Measurements from ENCODE around the gene TUBB2A.

Gene TUBB2A

GRCh38 chr6:3119040-3119723 is 38.2 kb downstream of the TUBB2A start:
- DNase-seq (ENCODE audit: low spot score): peak; percentile 23

DNA sequence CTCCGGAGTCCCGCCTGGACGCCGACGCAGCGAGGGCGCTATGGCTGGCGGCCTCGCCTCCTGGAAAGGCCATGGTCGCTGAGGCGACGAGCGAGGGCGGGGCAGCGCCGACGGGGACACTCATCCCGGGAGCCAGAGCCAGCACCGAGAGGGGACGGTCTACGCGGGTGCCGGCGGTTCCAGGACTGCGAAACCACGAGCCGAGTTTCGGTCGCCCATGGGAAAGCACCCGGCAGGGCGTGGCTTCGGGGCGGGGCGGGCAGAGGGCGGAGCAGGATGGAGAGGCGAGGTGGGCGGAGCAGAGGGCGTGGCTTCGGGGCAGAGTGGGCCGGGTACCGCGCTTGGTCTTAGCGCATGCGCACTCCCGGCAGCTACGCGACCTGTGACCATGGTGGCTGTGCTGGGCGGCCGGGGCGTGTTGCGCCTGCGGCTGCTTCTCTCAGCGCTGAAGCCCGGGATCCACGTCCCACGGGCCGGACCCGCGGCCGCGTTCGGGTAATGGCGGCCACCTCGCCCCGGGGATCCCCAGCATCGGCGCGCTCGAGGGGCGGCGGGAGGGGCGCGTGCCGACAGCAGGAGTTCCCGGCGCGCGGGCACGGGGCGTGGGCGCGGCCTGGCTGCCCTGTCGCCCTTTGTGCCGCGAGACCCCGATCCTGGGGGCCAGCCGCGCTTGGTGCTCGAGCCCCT is 38.8 kb downstream of the TUBB2A start, which contains the start of gene BPHL:
Gene BPHL (plus strand): TSS at position 359 of the 687 bp plus-strand sequence. CDS start 30 bp downstream, at position 389.
- peak; percentile 98 for DNase-seq (ENCODE audit: low spot score)

DNA sequence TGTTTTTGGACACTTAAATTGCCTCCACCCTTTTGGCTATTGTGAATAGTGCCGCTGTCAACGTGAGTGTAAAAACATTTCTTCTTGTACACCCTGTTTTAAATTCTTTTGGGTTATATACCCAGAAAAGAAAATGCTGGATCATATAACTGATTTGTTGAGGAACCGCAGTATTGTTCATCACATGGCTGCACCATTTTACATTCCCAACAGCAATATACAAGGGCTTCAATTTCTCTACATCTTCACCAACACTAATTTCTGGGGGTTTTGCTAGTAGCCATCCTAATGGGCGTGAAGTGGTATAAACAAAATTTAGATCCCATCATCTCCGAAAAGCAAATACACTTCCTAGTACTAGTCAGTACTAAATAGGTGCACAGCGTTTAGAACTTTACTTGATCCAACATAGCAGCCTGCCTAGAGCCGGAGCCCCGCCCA is 39.4 kb downstream of the TUBB2A start:
- DNase-seq (ENCODE audit: low spot score): no peak

DNA sequence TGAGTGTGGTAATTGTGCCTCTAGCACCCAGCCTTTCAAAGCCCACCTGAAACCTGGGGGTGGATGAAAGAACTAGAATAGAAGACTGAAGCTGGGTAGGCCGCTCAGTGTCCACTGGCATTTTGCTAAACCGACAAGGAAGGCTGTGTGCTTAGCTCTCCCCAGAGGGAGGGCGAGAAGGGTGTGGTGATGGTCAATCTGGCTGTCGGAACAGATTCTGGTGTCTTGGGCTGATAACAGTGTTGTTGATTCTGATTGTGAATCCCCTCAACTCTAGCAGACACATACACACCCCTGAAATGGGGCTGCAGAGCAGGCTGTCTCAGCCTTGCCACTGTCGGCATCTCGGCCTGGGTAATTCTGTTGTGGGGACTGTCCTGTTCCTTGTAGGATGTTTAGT is 43.0 kb downstream of the TUBB2A start:
- DNase-seq (ENCODE audit: low spot score): no peak

DNA sequence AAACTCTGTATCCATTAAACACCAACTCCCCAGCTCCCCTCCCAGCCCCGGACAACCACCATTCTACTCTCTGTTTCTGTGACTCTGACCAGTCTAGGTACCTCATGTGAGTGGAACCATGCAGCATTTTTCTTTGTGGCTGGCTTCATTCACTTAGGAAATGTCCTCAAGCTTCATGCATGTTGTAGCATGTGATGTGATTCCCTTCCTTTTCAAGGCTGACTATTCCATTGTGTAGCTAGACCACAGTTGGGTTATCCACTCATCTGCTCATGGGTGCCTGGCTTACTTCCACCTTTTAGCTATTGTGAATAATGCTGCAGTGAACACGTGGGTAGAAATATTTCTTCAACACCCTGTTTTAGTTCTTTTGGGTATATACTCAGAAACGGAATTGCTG is 47.6 kb downstream of the TUBB2A start:
- no peak for DNase-seq (ENCODE audit: low spot score)

DNA sequence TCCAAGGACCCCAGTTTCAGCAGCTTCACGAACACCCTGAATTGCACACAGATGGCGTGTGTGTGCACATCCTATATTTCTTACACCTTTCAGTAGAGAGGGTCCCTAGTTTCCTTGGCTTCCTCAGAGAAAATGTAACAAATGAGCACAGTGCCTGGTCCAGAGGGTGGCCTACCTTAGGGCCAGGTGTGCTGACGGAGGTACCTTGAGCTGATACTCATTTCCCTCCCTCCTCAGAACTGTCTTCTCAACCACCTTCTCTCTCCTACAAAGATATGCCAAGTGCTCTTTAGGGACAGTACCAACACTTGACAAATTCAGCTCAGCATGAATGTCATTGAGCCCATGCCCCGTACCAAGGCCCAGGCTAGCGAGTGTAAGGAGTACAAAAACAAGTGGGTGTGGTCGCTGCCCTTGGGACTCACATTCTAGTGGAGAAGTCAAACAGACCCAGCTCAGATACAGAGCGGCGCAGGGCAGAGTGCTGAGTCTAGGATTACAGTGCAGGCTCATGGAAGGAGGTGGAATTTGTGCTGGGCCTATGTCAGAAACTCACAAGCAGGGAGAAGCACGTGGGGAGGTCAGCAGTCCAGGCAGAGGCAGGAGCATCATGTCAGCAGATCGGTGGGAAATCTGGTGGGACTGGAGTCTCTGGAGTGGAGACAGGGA is 48.5 kb downstream of the TUBB2A start:
- DNase-seq (ENCODE audit: low spot score): no peak

Data from LoVo (cell line).